Heart right ventricle (tissue), 16 donors: ENCODE data around the gene UBAC2. TPM values are rescaled to one million over a fixed set of nuclear protein-coding genes. Genes with fewer than 3 reads are reported as not detected.

Experiments used
- ATAC-seq, 8 donors: fragments of 200-7000 bp; cut with Tn5 transposase; one replicate each; pipeline ENCODE4 v1.9.1; 2020; ENCODE audit warnings: mild to moderate bottlenecking in 8 of 8, moderate library complexity in 8 of 8, moderate number of reproducible peaks in 1 of 8
- DNase-seq, 2 donors: peaks; one replicate each; pipeline ENCODE4 v3.0.0-alpha.2; 2020
- H3K27ac ChIP-seq, 10 donors: fragments of 200-600 bp; sonication (generic) in 2 of 10; one replicate each; pipeline versions ENCODE4 v1.5.0 to v1.8.0; 2020 to 2022; ENCODE audit warnings: mild to moderate bottlenecking in 3 of 10
- H3K27me3 ChIP-seq, 7 donors: fragments of 200-600 bp; one replicate each; pipeline ENCODE4 v1.8.0; 2021 to 2022; ENCODE audit warnings: mild to moderate bottlenecking in 2 of 7
- H3K36me3 ChIP-seq, 9 donors: fragments of 200-600 bp; sonication (generic) in 1 of 9; one replicate each; pipeline versions ENCODE4 v1.5.0 to v1.8.0; 2020 to 2022; ENCODE audit warnings: mild to moderate bottlenecking in 2 of 9
- H3K4me1 ChIP-seq, 9 donors: fragments of 200-600 bp; sonication (generic) in 1 of 9; one replicate each; pipeline versions ENCODE4 v1.5.0 to v1.8.0; 2020 to 2022; ENCODE audit warnings: mild to moderate bottlenecking in 4 of 9
- H3K4me3 ChIP-seq, 10 donors: fragments of 200-600 bp; sonication (generic) in 2 of 10; one replicate each; pipeline versions ENCODE4 v1.5.0 to v1.8.0; 2020 to 2022; ENCODE audit warnings: mild to moderate bottlenecking in 7 of 10, moderate library complexity in 2 of 10
- H3K9me3 ChIP-seq, 11 donors: fragments of 200-600 bp in 10 of 11; sonication (generic) in 2 of 11; one replicate each; pipeline versions ENCODE4 v1.5.0 to v1.8.0; 2013 to 2022; ENCODE audit warnings: mild to moderate bottlenecking in 2 of 11, control low read depth in 1 of 11, moderate library complexity in 1 of 11
- CTCF ChIP-seq, 9 donors: fragments of 200-600 bp; sonication (generic) in 2 of 9; IDR thresholded peaks; one replicate each; pipeline versions ENCODE4 v1.5.0 to v1.8.0; 2021 to 2022; ENCODE audit warnings: antibody characterized with exemption in 9 of 9, mild to moderate bottlenecking in 5 of 9, moderate library complexity in 1 of 9
- WGBS, 2 donors: extraction: QIAGEN DNeasy Blood & Tissue Kit; methylation state at CpG; one replicate each; pipeline ENCODE4 v1.1.7; 2013; ENCODE audit warnings: inconsistent platforms in 1 of 2; 5-methylcytosine and 5-hydroxymethylcytosine counted together
- intact Hi-C, 10 donors: fragments of 100-400 bp; cut with DNase I; formaldehyde crosslinking; loops; one replicate each; pipeline versions ENCODE4 v1.11.1 to v1.14.2; 2022
- polyA plus RNA-seq, 2 donors: library from polyadenylated mRNA; stranded (reverse); fragments of 200-250 nt; gene quantifications; one replicate each; pipeline ENCODE4 v1.2.3, GENCODE V29; 2013
- total RNA-seq, 10 donors: library from RNA; stranded (reverse); fragmentation: NEBNext Ultra II Directional in 3 of 10; extraction: Animal tissue kit (Norgen Biotek cat#: 25700) in 3 of 10; gene quantifications; one replicate each; pipeline versions ENCODE4 v1.2.1 to v1.2.4, GENCODE V29; 2021 to 2023
- donor health status: Arrhythmogenic right ventricular cardiomyopathy.
- donor health status: ischemic (EF 13 %, LVEDD 7.1; RV severe dilation, severe dysfunction).
- donor health status: healthy with polysubstance abuse.
- donor health status: DM: no; HTN: yes; CAD: no.
- donor health status: DM: no; HTN: no; CAD: no.
- donor health status: ischemic (EF 25% LVEDD 6.9; RV normal size, moderate dysfunction).
- donor health status: ischemic (EF 25% LVEDD 5.7; RV mildly dilated, moderate dysfunction).
- donor health status: healthy.
- donor health status: DM: yes; HTN: yes; CAD: no.
- donor health status: Ischemic cardiomyopathy.
- donor health status: ischemic (EF 35%, LVEDD 5.7; RV mildly dilated, moderate dysfunction).
- donor health status: nonischemic (EF 11% LVEDD 7.7; RV severe dilation, severe dysfunction).
- donor health status: DM: yes; HTN: yes; CAD: no.
- donor health status: PGD.
- donor health status: ischemic (EF 29% LVEDD 5.4; RV normal size, mild dysfunction).
- donor health status: nonischemic (EF 23%, LVEDD 6.1; RV moderate dilation, normal function).

UBAC2 gene
- total and polyA plus RNA-seq, 12 donors: 31.8 to 60.4 (median 47.0) TPM

DNA sequence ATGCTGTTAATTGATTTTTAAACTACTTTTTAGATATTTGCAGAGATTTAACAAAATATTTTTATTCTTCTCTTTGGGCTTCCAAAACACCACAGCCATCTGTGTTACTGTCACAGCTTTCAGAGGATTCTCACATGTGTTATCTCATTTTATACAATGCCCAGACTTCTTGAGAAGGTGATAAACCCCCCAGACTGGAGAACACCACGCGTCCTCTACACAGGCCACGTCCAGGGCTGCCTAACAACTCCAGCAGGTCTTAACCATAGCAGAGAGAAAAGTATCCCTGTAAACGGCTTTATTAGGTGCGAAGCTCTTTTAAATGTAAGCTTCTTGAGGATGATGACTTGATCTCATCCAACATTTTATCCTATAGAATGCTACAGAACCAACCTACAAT lies 104.5 kb downstream of the UBAC2 start:
- TF ChIP-seq CTCF (IDR thresholded peaks at IDR 0.05): no peak
- H3K4me1 ChIP-seq: peaks cover 5 to 68% (median 17%) of the 10 kb centered on the region in 9 donors
- intact Hi-C loops: no loop called here
- DNase-seq (no peak), ATAC-seq (no peak)
- WGBS, 2 donors: 62 to 79% methylated on average over 5 of the region's 5 CpGs
- H3K27me3 ChIP-seq: no peaks in the 10 kb centered on the region
- H3K9me3 ChIP-seq: no peaks in the 10 kb centered on the region
- peak overlapping the region in 4 of 10 donors; percentile 11 to 52 (median 23) for H3K4me3 ChIP-seq
- H3K36me3 ChIP-seq: peaks cover 0 to 28% (median 0%) of the 10 kb centered on the region in 9 donors
- H3K27ac ChIP-seq: peak overlapping the region in 2 of 10 donors; percentile 15 to 89

DNA sequence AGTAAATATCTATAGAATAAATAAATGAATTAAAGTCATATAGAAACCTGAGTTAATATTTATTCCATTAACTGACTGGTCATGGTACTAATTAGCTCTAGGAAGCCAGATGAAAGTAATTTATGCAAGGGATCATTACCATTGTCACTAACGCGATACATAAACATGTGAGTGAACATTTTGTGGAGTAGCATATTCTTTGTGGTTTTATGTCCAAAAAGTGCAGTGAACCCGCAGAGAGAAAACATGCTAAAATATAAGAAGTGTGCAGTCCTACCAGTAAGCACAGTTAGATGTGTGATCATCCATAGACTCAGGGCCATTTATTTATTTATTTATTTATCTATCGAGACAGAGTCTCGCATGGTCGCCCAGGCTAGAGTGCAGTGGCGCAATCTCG lies 104.9 kb downstream of the UBAC2 start:
- 89 to 92% methylated on average over 8 of the region's 8 CpGs for WGBS, 2 donors
- DNase-seq (no peak), ATAC-seq (no peak)
- H3K27me3 ChIP-seq: no peaks in the 10 kb centered on the region
- H3K4me1 ChIP-seq: peaks cover 5 to 69% (median 17%) of the 10 kb centered on the region in 9 donors
- no peak for TF ChIP-seq CTCF (IDR thresholded peaks at IDR 0.05)
- H3K27ac ChIP-seq: peak overlapping the region in 4 of 10 donors; percentile 11 to 89 (median 30)
- intact Hi-C loops: no loop called here
- H3K9me3 ChIP-seq: no peaks in the 10 kb centered on the region
- H3K36me3 ChIP-seq: peaks cover 0 to 28% (median 0%) of the 10 kb centered on the region in 9 donors
- peak overlapping the region in 4 of 10 donors; percentile 11 to 52 (median 23) for H3K4me3 ChIP-seq

DNA sequence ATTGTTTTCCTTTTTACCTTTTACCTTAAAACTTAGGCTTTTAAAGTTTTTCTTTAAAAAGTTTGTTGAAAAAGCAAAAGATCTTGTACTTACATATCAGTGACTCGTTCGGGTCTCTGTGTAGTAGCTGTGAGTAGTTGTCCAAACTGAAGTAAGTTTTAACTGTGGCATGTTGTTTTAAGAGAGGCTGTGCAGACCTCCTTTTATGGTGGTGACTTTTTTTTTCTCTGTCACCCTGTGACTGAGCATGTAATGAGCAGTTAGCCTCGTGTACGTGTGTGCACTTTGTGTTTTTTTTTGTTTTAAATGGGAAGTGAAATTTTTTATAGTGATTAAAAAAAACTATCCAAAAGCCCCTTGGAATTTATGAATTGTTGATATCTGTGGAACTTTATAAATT lies 106.6 kb downstream of the UBAC2 start, which contains the start of gene GPR183:
Gene GPR183, minus strand, starts transcription at position 153 of the 400 bp plus-strand sequence. CDS start 11,254 bp downstream, outside the sequence.
- Histone ChIP-seq H3K27me3 (no peaks in the 10 kb centered on the region), H3K9me3 (no peaks in the 10 kb centered on the region), H3K27ac (peak within 1 kb of the TSS in 6 of 10 donors; percentile 27 to 89 (median 46)), H3K4me3 (peak within 1 kb of the TSS in 4 of 10 donors; percentile 11 to 52 (median 23)), H3K4me1 (peaks cover 5 to 70% (median 21%) of the 10 kb centered on the region in 9 donors), H3K36me3 (peaks cover 0 to 28% (median 0%) of the 10 kb centered on the region in 9 donors)
- intact Hi-C loops: no loop called here
- DNase-seq: no peak
- TF ChIP-seq CTCF (IDR thresholded peaks at IDR 0.05): no peak
- ATAC-seq: peak in 7 of 8 donors; percentile 47 to 87 (median 82)
- 15 to 25% methylated on average over 4 of the region's 4 CpGs for WGBS, 2 donors

- no peaks in the 10 kb centered on the region for H3K9me3 ChIP-seq
- WGBS, 2 donors: 27 to 46% methylated on average over 6 of the region's 6 CpGs
- peak overlapping the region in 6 of 10 donors; percentile 27 to 89 (median 46) for H3K27ac ChIP-seq
- intact Hi-C loops: no loop called here
- peaks cover 5 to 71% (median 16%) of the 10 kb centered on the region in 9 donors for H3K4me1 ChIP-seq
- peak overlapping the region in 1 of 10 donors; percentile 52 for H3K4me3 ChIP-seq
- no peaks in the 10 kb centered on the region for H3K27me3 ChIP-seq
- TF ChIP-seq CTCF (IDR thresholded peaks at IDR 0.05): no peak
- ATAC-seq: peak in 6 of 8 donors; percentile 38 to 72 (median 46)
- H3K36me3 ChIP-seq: peaks cover 0 to 28% (median 0%) of the 10 kb centered on the region in 9 donors
- no peak for DNase-seq
These were observed 107.1 kb downstream of the UBAC2 start for GRCh38 chr13:99307648-99308339.
